ENCODE data around the gene MAP3K13.

DNA sequence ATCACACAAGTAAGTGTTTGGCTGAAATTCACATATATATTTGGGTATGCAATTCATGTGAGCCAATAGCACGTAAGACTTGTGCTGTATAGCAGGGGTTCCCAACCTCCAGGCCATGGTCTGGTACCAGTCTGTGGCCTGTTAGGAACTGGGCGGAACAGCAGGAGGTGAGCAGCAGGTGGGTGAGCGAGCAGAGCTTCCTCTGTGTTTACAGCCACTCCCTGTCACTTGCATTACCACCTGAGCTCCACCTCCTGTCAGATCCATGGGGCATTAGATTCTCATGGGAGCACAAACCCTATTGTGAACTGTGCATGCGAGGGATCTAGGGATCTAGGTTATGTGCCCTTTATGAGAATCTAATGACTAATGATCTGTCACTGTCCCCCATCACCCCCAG is 59.7 kb downstream of the MAP3K13 start:
- TF ChIP-seq EP300 (IDR thresholded peaks at IDR 0.05; ENCODE audit: low read depth in 2 of 2, low read length in 2 of 2) (no peak), EP300 (CRISPR knock-in tag; IDR thresholded peaks at IDR 0.05; ENCODE audit: borderline replicate concordance) (no peak), ZMYM3 (CRISPR knock-in tag; IDR thresholded peaks at IDR 0.05) (no peak), POLR2AphosphoS5 (IDR thresholded peaks at IDR 0.05; ENCODE audit: low read depth, low read length) (no peak), FOXM1 (CRISPR knock-in tag; IDR thresholded peaks at IDR 0.05) (no peak)

Data from HepG2 (cell line).